Upper lobe of right lung (tissue), 1 donor: ENCODE measurements around the gene ERC2. TPM values are rescaled to one million over a fixed set of nuclear protein-coding genes. Genes with fewer than 3 reads are reported as not detected.

ENCODE experiments used
- ATAC-seq: fragments of 200-7000 bp; cut with Tn5 transposase; one replicate; pipeline ENCODE4 v1.9.1; 2020; ENCODE audit warnings: mild to moderate bottlenecking, moderate library complexity
- DNase-seq: peaks from one replicate; pipeline ENCODE4 v3.0.0-alpha.2; 2020
- H3K27ac ChIP-seq: fragments of 200-600 bp; one replicate; pipeline ENCODE4 v1.8.0; 2022
- H3K27me3 ChIP-seq: fragments of 200-600 bp; one replicate; pipeline ENCODE4 v1.8.0; 2022; ENCODE audit warnings: mild to moderate bottlenecking
- H3K36me3 ChIP-seq: fragments of 200-600 bp; one replicate; pipeline ENCODE4 v1.8.0; 2022
- H3K4me1 ChIP-seq: fragments of 200-600 bp; one replicate; pipeline ENCODE4 v1.8.0; 2022
- H3K4me3 ChIP-seq: fragments of 200-600 bp; one replicate; pipeline ENCODE4 v1.8.0; 2022; ENCODE audit warnings: mild to moderate bottlenecking
- H3K9me3 ChIP-seq: fragments of 200-600 bp; one replicate; pipeline ENCODE4 v1.8.0; 2022
- intact Hi-C: fragments of 100-400 bp; cut with DNase I; formaldehyde crosslinking; loops from one replicate; pipeline ENCODE4 v1.11.0; 2022
- total RNA-seq: library from RNA; stranded (reverse); fragmentation: NEBNext Ultra II Directional; extraction: Animal tissue kit (Norgen Biotek cat#: 25700); gene quantifications from one replicate; pipeline ENCODE4 v1.2.1, GENCODE V29; 2021
- TF ChIP-seq, protein P1 (sequence below): fragments of 200-600 bp; IDR thresholded peaks from one replicate; pipeline ENCODE4 v1.8.0; 2022; ENCODE audit warnings: antibody characterized with exemption
- donor health status: DM: no; HTN: yes; CAD: no; lungs with severe emphysema.

The ERC2 gene
- total RNA-seq, 1 donor from 2014 or later: 1.4 TPM

DNA sequence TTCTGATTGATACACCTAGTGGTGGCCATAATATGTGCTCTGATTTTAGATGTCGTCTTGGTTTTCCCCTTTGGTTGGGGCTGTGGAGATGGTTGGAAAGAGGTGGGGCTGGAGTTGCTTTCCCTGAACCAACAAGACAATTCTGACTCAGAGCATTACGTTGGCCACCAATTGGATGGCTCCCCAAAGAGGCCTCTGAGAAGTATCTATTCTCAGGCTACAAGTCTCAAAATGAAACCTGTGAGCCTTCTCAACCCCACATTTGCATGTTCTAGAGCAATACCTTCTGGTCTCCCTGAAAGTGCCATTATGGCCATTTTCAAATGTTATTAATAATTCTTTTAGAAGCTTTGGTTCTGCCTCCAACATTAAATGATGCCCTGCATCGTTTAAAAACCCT is 792.8 kb downstream of the ERC2 start:
- no peak for DNase-seq
- Histone ChIP-seq H3K36me3 (no peaks in the 10 kb centered on the region), H3K4me3 (no peak overlapping the region), H3K4me1 (no peaks in the 10 kb centered on the region), H3K27me3 (no peaks in the 10 kb centered on the region), H3K9me3 (no peaks in the 10 kb centered on the region), H3K27ac (no peak overlapping the region)
- TF ChIP-seq, protein P1, sequence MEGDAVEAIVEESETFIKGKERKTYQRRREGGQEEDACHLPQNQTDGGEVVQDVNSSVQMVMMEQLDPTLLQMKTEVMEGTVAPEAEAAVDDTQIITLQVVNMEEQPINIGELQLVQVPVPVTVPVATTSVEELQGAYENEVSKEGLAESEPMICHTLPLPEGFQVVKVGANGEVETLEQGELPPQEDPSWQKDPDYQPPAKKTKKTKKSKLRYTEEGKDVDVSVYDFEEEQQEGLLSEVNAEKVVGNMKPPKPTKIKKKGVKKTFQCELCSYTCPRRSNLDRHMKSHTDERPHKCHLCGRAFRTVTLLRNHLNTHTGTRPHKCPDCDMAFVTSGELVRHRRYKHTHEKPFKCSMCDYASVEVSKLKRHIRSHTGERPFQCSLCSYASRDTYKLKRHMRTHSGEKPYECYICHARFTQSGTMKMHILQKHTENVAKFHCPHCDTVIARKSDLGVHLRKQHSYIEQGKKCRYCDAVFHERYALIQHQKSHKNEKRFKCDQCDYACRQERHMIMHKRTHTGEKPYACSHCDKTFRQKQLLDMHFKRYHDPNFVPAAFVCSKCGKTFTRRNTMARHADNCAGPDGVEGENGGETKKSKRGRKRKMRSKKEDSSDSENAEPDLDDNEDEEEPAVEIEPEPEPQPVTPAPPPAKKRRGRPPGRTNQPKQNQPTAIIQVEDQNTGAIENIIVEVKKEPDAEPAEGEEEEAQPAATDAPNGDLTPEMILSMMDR: no peak
- intact Hi-C loops: no loop called here
- ATAC-seq: no peak

DNA sequence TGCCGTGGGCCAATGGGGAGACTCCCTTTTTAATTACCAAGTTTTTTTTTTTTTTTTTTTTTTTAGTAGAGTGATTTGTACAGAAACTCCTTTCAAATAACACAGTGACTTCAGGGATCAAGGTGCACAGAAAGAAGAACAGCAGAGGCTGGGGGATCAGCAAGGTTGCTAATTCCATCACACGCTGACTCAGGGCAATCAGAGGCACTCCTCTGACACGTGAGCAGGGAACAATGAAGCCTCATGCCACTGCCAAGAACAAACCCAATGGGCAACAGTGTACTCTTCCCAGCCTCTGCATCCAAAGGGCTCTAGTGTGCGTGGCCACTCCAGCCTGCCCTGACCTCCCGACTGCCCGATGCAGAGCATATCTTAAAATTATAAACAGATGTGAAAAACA is 794.5 kb downstream of the ERC2 start:
- DNase-seq (no peak), ATAC-seq (no peak)
- Histone ChIP-seq H3K4me3 (no peak overlapping the region), H3K27ac (no peak overlapping the region), H3K9me3 (no peaks in the 10 kb centered on the region), H3K36me3 (no peaks in the 10 kb centered on the region), H3K4me1 (no peaks in the 10 kb centered on the region), H3K27me3 (no peaks in the 10 kb centered on the region)
- TF ChIP-seq, protein P1: no peak
- intact Hi-C loops: no loop called here

DNA sequence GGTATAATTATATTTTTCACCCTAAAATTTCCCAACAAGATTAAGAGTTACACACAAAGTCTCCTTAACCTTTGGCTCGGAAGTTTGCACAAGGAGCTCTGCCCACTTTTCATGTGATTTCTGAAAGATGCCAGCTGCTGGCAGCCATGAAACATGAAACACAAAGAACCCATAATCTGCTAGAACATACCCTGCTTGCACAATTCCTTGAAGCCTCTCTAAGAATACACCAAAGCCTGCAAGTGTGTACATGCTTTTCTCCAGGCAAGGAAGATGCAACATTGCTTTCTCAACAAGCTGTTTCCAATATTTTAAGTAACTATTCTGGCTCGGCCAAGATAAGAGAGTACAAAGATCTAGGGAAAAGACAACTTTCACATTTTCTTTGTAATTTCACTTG is 799.1 kb downstream of the ERC2 start:
- TF ChIP-seq, protein P1: no peak
- H3K27me3 ChIP-seq: no peaks in the 10 kb centered on the region

DNA sequence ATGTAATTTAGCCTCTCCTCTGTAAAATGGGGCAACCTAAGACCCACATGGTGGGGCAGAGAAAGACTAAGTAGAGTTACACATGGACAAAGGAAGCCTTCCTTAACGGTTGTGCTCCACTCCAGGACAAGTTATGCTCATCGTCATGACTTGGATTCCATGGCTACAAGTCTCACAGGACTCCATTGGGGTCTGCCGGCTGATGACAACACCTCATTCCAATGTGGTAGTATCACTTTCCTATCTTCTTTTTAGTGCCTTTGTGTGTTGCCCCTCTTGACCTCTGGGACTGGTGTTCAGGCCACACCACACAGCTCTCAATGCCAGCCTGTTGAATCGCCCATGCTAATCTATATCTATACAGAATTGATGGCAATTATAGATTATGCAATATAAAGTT is 799.9 kb downstream of the ERC2 start:
- Histone ChIP-seq H3K36me3 (no peaks in the 10 kb centered on the region), H3K27ac (no peak overlapping the region), H3K27me3 (no peaks in the 10 kb centered on the region), H3K4me1 (no peaks in the 10 kb centered on the region), H3K4me3 (no peak overlapping the region), H3K9me3 (no peaks in the 10 kb centered on the region)
- DNase-seq: no peak
- ATAC-seq: no peak
- intact Hi-C loops: no loop called here
- TF ChIP-seq, protein P1: no peak

More for the DNA sequence above, 799.1 kb downstream of the ERC2 start:
- H3K27ac ChIP-seq: no peak overlapping the region
- intact Hi-C loops: no loop called here
- ATAC-seq (no peak), DNase-seq (no peak)
- H3K9me3 ChIP-seq: no peaks in the 10 kb centered on the region
- H3K4me3 ChIP-seq: no peak overlapping the region
- no peaks in the 10 kb centered on the region for H3K4me1 ChIP-seq
- H3K36me3 ChIP-seq: no peaks in the 10 kb centered on the region

DNA sequence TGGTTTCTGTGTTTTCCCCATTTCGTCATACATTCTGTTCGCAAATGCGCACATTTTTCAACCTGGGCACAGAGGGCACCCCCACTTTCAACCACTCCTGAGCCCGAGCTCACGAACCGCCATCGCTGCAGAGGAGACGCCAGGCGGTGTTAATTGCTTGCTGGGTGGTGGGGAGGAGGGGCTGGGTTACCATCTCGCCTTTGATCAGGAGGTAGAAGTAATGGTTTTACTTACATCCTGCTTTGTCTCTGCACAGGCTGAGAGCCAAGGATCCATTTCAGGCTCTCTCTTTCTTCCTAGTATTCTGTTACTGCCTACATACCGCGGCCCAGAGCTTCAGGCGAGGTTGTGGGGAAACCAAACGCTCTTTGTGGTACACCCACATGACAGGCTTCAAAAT is 803.9 kb downstream of the ERC2 start:
- H3K27me3 ChIP-seq: no peaks in the 10 kb centered on the region
- no peaks in the 10 kb centered on the region for H3K4me1 ChIP-seq
- no peak overlapping the region for H3K27ac ChIP-seq
- ATAC-seq (no peak), DNase-seq (no peak)
- no peaks in the 10 kb centered on the region for H3K9me3 ChIP-seq
- no peak overlapping the region for H3K4me3 ChIP-seq
- no peaks in the 10 kb centered on the region for H3K36me3 ChIP-seq
- intact Hi-C loops: no loop called here
- TF ChIP-seq, protein P1: no peak

DNA sequence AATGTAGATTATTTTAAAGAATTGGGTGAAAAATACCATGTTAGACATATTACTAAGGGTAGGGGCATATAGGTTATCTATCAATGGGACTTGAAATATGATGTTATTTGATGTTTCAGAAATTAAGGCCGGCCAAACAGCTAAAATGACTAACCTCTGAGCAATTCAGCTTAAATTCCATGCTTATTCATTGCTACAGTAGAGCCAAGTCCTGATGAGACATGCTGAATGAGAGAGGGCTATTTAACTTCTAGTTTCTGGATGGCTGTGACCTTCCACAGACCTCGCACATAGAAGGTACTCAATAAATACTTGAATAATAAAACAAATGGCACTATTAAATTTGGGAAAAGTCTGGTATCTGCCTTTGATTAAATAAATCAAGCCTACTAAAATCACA is 805.6 kb downstream of the ERC2 start:
- intact Hi-C loops: no loop called here
- H3K36me3 ChIP-seq: no peaks in the 10 kb centered on the region
- no peaks in the 10 kb centered on the region for H3K27me3 ChIP-seq
- TF ChIP-seq, protein P1: no peak
- no peaks in the 10 kb centered on the region for H3K9me3 ChIP-seq
- no peak overlapping the region for H3K27ac ChIP-seq
- H3K4me1 ChIP-seq: no peaks in the 10 kb centered on the region
- ATAC-seq (no peak), DNase-seq (no peak)
- H3K4me3 ChIP-seq: no peak overlapping the region
